ENCODE results near the gene PARD3. TPM values are rescaled to one million over a fixed set of nuclear protein-coding genes. Genes with fewer than 3 reads are reported as not detected.

PARD3 gene
- total RNA-seq, 2 donors from 2014 or later: 32.0 to 61.9 TPM

GRCh38 chr10:34499612-34500279, 315.4 kb downstream of the PARD3 start:
- Histone ChIP-seq H3K4me3 (no peak overlapping the region), H3K27ac (no peak overlapping the region), H3K4me1 (replicated peaks) (no peaks in the 10 kb centered on the region), H3K9me3 (no peaks in the 10 kb centered on the region), H3K36me3 (no peaks in the 10 kb centered on the region), H3K27me3 (replicated peaks; ENCODE audit: insufficient read depth) (no peaks in the 10 kb centered on the region)
- no peak for TF ChIP-seq CTCF (IDR thresholded peaks at IDR 0.05)
- 78% methylated on average over 3 of the region's 3 CpGs for WGBS
- DNase-seq (ENCODE audit: low spot score): no peak
- intact Hi-C loops (cut with DNase I): no loop called here

- TF ChIP-seq POLR2AphosphoS5 (IDR thresholded peaks at IDR 0.05) (no peak), CTCF (IDR thresholded peaks at IDR 0.05) (no peak), POLR2A (IDR thresholded peaks at IDR 0.05) (no peak)
- 97% methylated on average over 1 of the region's 1 CpG for WGBS
- DNase-seq (ENCODE audit: low spot score): no peak
- Histone ChIP-seq H3K4me1 (replicated peaks) (no peaks in the 10 kb centered on the region), H3K36me3 (no peaks in the 10 kb centered on the region), H3K9me3 (no peaks in the 10 kb centered on the region), H3K4me3 (no peak overlapping the region), H3K27ac (no peak overlapping the region), H3K27me3 (replicated peaks; ENCODE audit: insufficient read depth) (no peaks in the 10 kb centered on the region)
- intact Hi-C loops (cut with DNase I): no loop called here
These were observed 316.3 kb downstream of the PARD3 start for GRCh38 chr10:34498821-34499220.

- 72% methylated on average over 2 of the region's 2 CpGs for WGBS
- H3K36me3 ChIP-seq: no peaks in the 10 kb centered on the region
- DNase-seq (ENCODE audit: low spot score): no peak
- H3K27ac ChIP-seq: no peak overlapping the region
- no peaks in the 10 kb centered on the region for H3K9me3 ChIP-seq
- no peaks in the 10 kb centered on the region for H3K4me1 ChIP-seq (replicated peaks)
- intact Hi-C loops (cut with DNase I): no loop called here
- H3K4me3 ChIP-seq: no peak overlapping the region
- TF ChIP-seq CTCF (IDR thresholded peaks at IDR 0.05) (no peak), POLR2A (IDR thresholded peaks at IDR 0.05) (no peak), POLR2AphosphoS5 (IDR thresholded peaks at IDR 0.05) (no peak)
- H3K27me3 ChIP-seq (replicated peaks; ENCODE audit: insufficient read depth): no peaks in the 10 kb centered on the region
These were observed 319.2 kb downstream of the PARD3 start for GRCh38 chr10:34495938-34496337.

- intact Hi-C loops (cut with DNase I): no loop called here
- DNase-seq (ENCODE audit: low spot score): no peak
- no peak for TF ChIP-seq CTCF (IDR thresholded peaks at IDR 0.05)
- TF ChIP-seq POLR2AphosphoS5 (IDR thresholded peaks at IDR 0.05): no peak
- TF ChIP-seq POLR2A (IDR thresholded peaks at IDR 0.05): no peak
- 97% methylated on average over 5 of the region's 5 CpGs for WGBS
- no peak overlapping the region for H3K27ac ChIP-seq
- no peaks in the 10 kb centered on the region for H3K36me3 ChIP-seq
- no peaks in the 10 kb centered on the region for H3K4me1 ChIP-seq (replicated peaks)
- H3K27me3 ChIP-seq (replicated peaks; ENCODE audit: insufficient read depth): no peaks in the 10 kb centered on the region
- H3K9me3 ChIP-seq: no peaks in the 10 kb centered on the region
- H3K4me3 ChIP-seq: no peak overlapping the region
These were observed 321.1 kb downstream of the PARD3 start for GRCh38 chr10:34494012-34494411.

- TF ChIP-seq POLR2A (IDR thresholded peaks at IDR 0.05): no peak
- TF ChIP-seq POLR2AphosphoS5 (IDR thresholded peaks at IDR 0.05): no peak
- no peak for TF ChIP-seq CTCF (IDR thresholded peaks at IDR 0.05)
- intact Hi-C loops (cut with DNase I): no loop called here
- WGBS: 47% methylated on average over 7 of the region's 7 CpGs
- Histone ChIP-seq H3K4me3 (no peak overlapping the region), H3K27ac (no peak overlapping the region), H3K27me3 (replicated peaks; ENCODE audit: insufficient read depth) (no peaks in the 10 kb centered on the region), H3K4me1 (replicated peaks) (no peaks in the 10 kb centered on the region), H3K36me3 (no peaks in the 10 kb centered on the region), H3K9me3 (no peaks in the 10 kb centered on the region)
- DNase-seq (ENCODE audit: low spot score): no peak
These were observed 323.0 kb downstream of the PARD3 start for GRCh38 chr10:34492081-34492480.
